Neutrophil (primary cell): ENCODE data around the gene DNAJC9.
A peak's percentile ranks its signal among the peaks of the same experiment; 100 is the strongest.

Experiments used
- H3K27ac ChIP-seq: fragments of 200-600 bp; sonication (generic); 2 replicates; pipeline ENCODE4 v1.5.1; 2016; ENCODE audit warnings: mild to moderate bottlenecking, moderate library complexity
- H3K27me3 ChIP-seq: fragments of 200-600 bp; sonication (generic); 2 replicates; pipeline ENCODE4 v1.6.0; 2016; ENCODE audit warnings: mild to moderate bottlenecking
- H3K36me3 ChIP-seq: fragments of 200-600 bp; sonication (generic); 2 replicates; pipeline ENCODE4 v1.5.1; 2017
- H3K4me1 ChIP-seq, 2 experiments: fragments of 200-600 bp in 1 of 2; sonication (generic) in 1 of 2; 1 replicate in 1 of 2; 2 replicates in 1 of 2; pipeline versions ENCODE4 v1.5.1 to v1.6.1; 2013 to 2016; ENCODE audit warnings: low read depth in 1 of 2, low read length in 1 of 2, mild to moderate bottlenecking in 1 of 2, moderate library complexity in 1 of 2; ENCODE audit not compliant: control insufficient read depth in 1 of 2, insufficient read depth in 1 of 2
- H3K4me3 ChIP-seq, 2 experiments: fragments of 200-600 bp in 1 of 2; sonication (generic) in 1 of 2; 1 replicate in 1 of 2; 2 replicates in 1 of 2; pipeline ENCODE4 v1.5.1; 2013 to 2016; ENCODE audit warnings: low read depth in 1 of 2, low read length in 1 of 2, mild to moderate bottlenecking in 1 of 2, moderate library complexity in 1 of 2
- H3K9me3 ChIP-seq: fragments of 200-600 bp; sonication (generic); 2 replicates; pipeline ENCODE4 v1.5.1; 2016
- CTCF ChIP-seq: fragments of 200-600 bp; sonication (generic); IDR thresholded peaks from 2 replicates; pipeline ENCODE4 v1.5.1; 2016; ENCODE audit warnings: antibody characterized with exemption

DNAJC9 gene

GRCh38 chr10:73246646-73247508 is at the start of gene DNAJC9:
DNAJC9 (minus strand) TSS chr10:73247255; CDS start chr10:73247189, 66 bp downstream.
- no peaks in the 10 kb centered on the region for H3K27me3 ChIP-seq
- H3K4me1 ChIP-seq, result peaks cover 20 to 22% of the 10 kb centered on the region in 2 experiments
- H3K4me3 ChIP-seq, result peak within 1 kb of the TSS; percentile 83 to 84
- peak; percentile 36 for TF ChIP-seq CTCF
- peak within 1 kb of the TSS; percentile 75 for H3K27ac ChIP-seq
- peaks cover 13% of the 10 kb centered on the region for H3K36me3 ChIP-seq
- H3K9me3 ChIP-seq, result no peaks in the 10 kb centered on the region

- Histone ChIP-seq H3K36me3 (no peaks in the 10 kb centered on the region), H3K4me1 (no peaks in the 10 kb centered on the region), H3K27ac (no peak overlapping the region), H3K27me3 (peaks cover 3% of the 10 kb centered on the region), H3K9me3 (no peaks in the 10 kb centered on the region), H3K4me3 (no peak overlapping the region)
- TF ChIP-seq CTCF, result no peak
Observed at GRCh38 chr10:73293461-73293860, 46.4 kb upstream of the DNAJC9 start.

GRCh38 chr10:73289958-73290357 is 42.9 kb upstream of the DNAJC9 start:
- Histone ChIP-seq H3K36me3 (no peaks in the 10 kb centered on the region), H3K9me3 (no peaks in the 10 kb centered on the region), H3K27me3 (peaks cover 3% of the 10 kb centered on the region), H3K27ac (no peak overlapping the region), H3K4me3 (no peak overlapping the region), H3K4me1 (no peaks in the 10 kb centered on the region)
- no peak for TF ChIP-seq CTCF

GRCh38 chr10:73287441-73287840 is 40.4 kb upstream of the DNAJC9 start:
- Histone ChIP-seq H3K9me3 (no peaks in the 10 kb centered on the region), H3K27ac (no peak overlapping the region), H3K36me3 (no peaks in the 10 kb centered on the region), H3K4me1 (no peaks in the 10 kb centered on the region), H3K27me3 (no peaks in the 10 kb centered on the region), H3K4me3 (no peak overlapping the region)
- TF ChIP-seq CTCF, result no peak

GRCh38 chr10:73281097-73281496 is 34.0 kb upstream of the DNAJC9 start:
- TF ChIP-seq CTCF, result no peak
- Histone ChIP-seq H3K4me1 (no peaks in the 10 kb centered on the region), H3K9me3 (no peaks in the 10 kb centered on the region), H3K27me3 (no peaks in the 10 kb centered on the region), H3K36me3 (no peaks in the 10 kb centered on the region), H3K4me3 (no peak overlapping the region), H3K27ac (no peak overlapping the region)
